ENCODE data around the gene CPA1. TPM values are rescaled to one million over a fixed set of nuclear protein-coding genes. Genes with fewer than 3 reads are reported as not detected.

CPA1 gene
- total and polyA plus RNA-seq, 2 of the 4 experiments (the other 2 are of a cell fraction) = not detected

- H3K4me2 ChIP-seq (ENCODE audit: low read depth, low read length) = no peak overlapping the region
- H3K27me3 ChIP-seq (ENCODE audit: control insufficient read depth, insufficient read depth, low read length) = no peaks in the 10 kb centered on the region
- H2BK5ac ChIP-seq (ENCODE audit: low read depth, low read length, poor library complexity, severe bottlenecking) = no peak overlapping the region
- no peak overlapping the region for H3K14ac ChIP-seq (replicated peaks; ENCODE audit: low read depth, low read length)
- ChIA-PET CTCF (interaction anchor here (1.1 kb wide), 1 partner anchor 124 kb away, joined by 3 read pairs; no protein-coding TSS in a partner anchor), POLR2A (ENCODE audit: unreplicated experiment) (interaction anchor here (0.6 kb wide), 1 partner anchor 133 kb away, joined by 3 read pairs; no protein-coding TSS in a partner anchor)
- no peak overlapping the region for H3K4ac ChIP-seq (ENCODE audit: low read depth, low read length)
- no peak overlapping the region for H4K91ac ChIP-seq (ENCODE audit: insufficient read depth, low read depth, low read length)
- ATAC-seq (ENCODE audit: low read depth) (no peak), DNase-seq (no peak)
- intact Hi-C loops (cut with micrococcal nuclease) (no loop called here), dilution Hi-C loops (cut with HindIII; ENCODE audit: low sequenced_read_pairs, unreplicated experiment) (no loop called here), in situ Hi-C loops (cut with MboI; ENCODE audit: low sequenced_read_pairs) (no loop called here)
- TF ChIP-seq POLR2A (IDR thresholded peaks at IDR 0.05; ENCODE audit: low read depth, low read length) = no peak
- no peak for TF ChIP-seq MXI1 (IDR thresholded peaks at IDR 0.05; ENCODE audit: borderline replicate concordance, low read depth, low read length)
- no peak for TF ChIP-seq CTCF (conservative IDR thresholded peaks at IDR 0.05; ENCODE audit: low read depth, low read length)
- no peak for TF ChIP-seq USF2 (IDR thresholded peaks at IDR 0.05; ENCODE audit: low read depth, low read length)
- no peak for TF ChIP-seq RCOR1 (IDR thresholded peaks at IDR 0.05; ENCODE audit: insufficient replicate concordance, low read length)
- WGBS, 2 experiments (ENCODE audit: extremely low coverage in 2 of 2, insufficient read length in 1 of 2) = no CpG with 5 or more reads among the region's 4 CpGs
- no peak overlapping the region for H3K23ac ChIP-seq (ENCODE audit: low read depth, low read length)
- no peak overlapping the region for H2AK9ac ChIP-seq (replicated peaks; ENCODE audit: low read depth, low read length, poor library complexity)
- H3K56ac ChIP-seq (ENCODE audit: extremely low read depth, insufficient read depth, low read length) = no peak overlapping the region
- H3K27ac ChIP-seq (ENCODE audit: insufficient read depth, low read length) = no peak overlapping the region
- H2AK5ac ChIP-seq (ENCODE audit: low read depth, low read length) = no peak overlapping the region; the same call in 1 of the 2 replicates
- no peak overlapping the region for H2BK120ac ChIP-seq (ENCODE audit: low read depth, low read length)
- no peaks in the 10 kb centered on the region for H3K36me3 ChIP-seq (ENCODE audit: control insufficient read depth, insufficient read depth, low read length)
- H3K9ac ChIP-seq (ENCODE audit: low read depth, low read length) = no peak overlapping the region
- H3K18ac ChIP-seq (ENCODE audit: low read depth, low read length) = no peak overlapping the region; the same call in 1 of the 2 replicates
- no peak overlapping the region for H4K8ac ChIP-seq (ENCODE audit: low read depth in 2 of 2, low read length in 2 of 2)
- peaks cover 6 to 34% of the 10 kb centered on the region in 2 experiments for H3K79me1 ChIP-seq (ENCODE audit: low read depth in 1 of 2, low read length in 2 of 2)
- H2BK20ac ChIP-seq (ENCODE audit: low read depth, low read length) = no peak overlapping the region
- H2BK15ac ChIP-seq (ENCODE audit: low read depth, low read length) = no peak overlapping the region
- H4K5ac ChIP-seq (ENCODE audit: low read depth, low read length) = no peak overlapping the region
- peaks cover 15% of the 10 kb centered on the region for H3K9me1 ChIP-seq (ENCODE audit: insufficient read depth, low read length)
- H3K9me3 ChIP-seq (ENCODE audit: control insufficient read depth, insufficient read depth, low read length) = no peaks in the 10 kb centered on the region
- BruUV-seq (replicated peaks) = no TSS peak
- no peaks in the 10 kb centered on the region for H4K20me1 ChIP-seq (ENCODE audit: insufficient read depth, low read length)
- no peak overlapping the region for H2AFZ ChIP-seq (replicated peaks; ENCODE audit: low read length, poor library complexity)
- H3K4me3 ChIP-seq (ENCODE audit: insufficient read depth, low read depth, low read length) = no peak overlapping the region
- H3K4me1 ChIP-seq (ENCODE audit: control insufficient read depth, insufficient read depth, low read length) = peaks cover 13% of the 10 kb centered on the region
These were observed 48.7 kb downstream of the CPA1 start for GRCh38 chr7:130429019-130429418.

Measured in IMR-90 (cell line).